Skeletal muscle satellite cell (primary cell): ENCODE measurements around the gene TPPP2.
"Not testable (repeated sequence)": the region's sequence is repeated elsewhere in the genome, so short reads cannot be mapped to it uniquely, and the experiment has no call there.

Experiments used
- H3K27me3 ChIP-seq: 2 replicates; pipeline ENCODE4 v1.7.0; 2013; ENCODE audit warnings: low read length; ENCODE audit not compliant: control insufficient read depth, insufficient read depth
- H3K36me3 ChIP-seq: 2 replicates; pipeline ENCODE4 v1.7.0; 2013; ENCODE audit warnings: mild to moderate bottlenecking, control low read depth, low read length; ENCODE audit not compliant: insufficient read depth
- H3K4me1 ChIP-seq: 2 replicates; pipeline ENCODE4 v1.7.0; 2013; ENCODE audit warnings: low read length; ENCODE audit not compliant: control insufficient read depth, insufficient read depth
- H3K4me2 ChIP-seq: 2 replicates; pipeline ENCODE4 v1.7.0; 2013; ENCODE audit warnings: mild to moderate bottlenecking, low read length
- H3K4me3 ChIP-seq: 2 replicates; pipeline ENCODE4 v1.7.0; 2013; ENCODE audit warnings: low read length
- H3K9ac ChIP-seq: 2 replicates; pipeline ENCODE4 v1.7.0; 2013; ENCODE audit warnings: mild to moderate bottlenecking, low read depth, low read length, moderate library complexity
- H3K9me3 ChIP-seq: replicated peaks from 2 replicates; pipeline ENCODE4 v1.7.0; 2013; ENCODE audit warnings: mild to moderate bottlenecking, control low read depth, low read length

TPPP2 gene

GRCh38 chr14:21040941-21041340 lies 10.9 kb downstream of the TPPP2 start:
- H3K9me3 ChIP-seq, H3K9ac ChIP-seq, H3K36me3 ChIP-seq, H3K4me2 ChIP-seq, H3K4me3 ChIP-seq: not testable (repeated sequence)
- Histone ChIP-seq H3K27me3 (peaks cover 42% of the 10 kb centered on the region), H3K4me1 (peaks cover 40% of the 10 kb centered on the region)

- peaks cover 40% of the 10 kb centered on the region for H3K4me1 ChIP-seq
- peak within 1 kb of the TSS; percentile 21 for H3K4me2 ChIP-seq
- no peak within 1 kb of the TSS for H3K4me3 ChIP-seq
- no peak within 1 kb of the TSS for H3K9ac ChIP-seq
- H3K9me3 ChIP-seq, result no peaks in the 10 kb centered on the region
- peaks cover 38% of the 10 kb centered on the region for H3K27me3 ChIP-seq
- H3K36me3 ChIP-seq, result no peaks in the 10 kb centered on the region
Observed at GRCh38 chr14:21041676-21042433, 11.8 kb downstream of the TPPP2 start, which contains the start of gene RNASE7. Gene RNASE7, plus strand, starts transcription at chr14:21042362. Its CDS starts 631 bp downstream, at chr14:21042993.

GRCh38 chr14:21042918-21043317 lies 12.9 kb downstream of the TPPP2 start:
- Histone ChIP-seq H3K4me2 (peak overlapping the region; percentile 21), H3K4me1 (peaks cover 40% of the 10 kb centered on the region), H3K4me3 (no peak overlapping the region), H3K36me3 (no peaks in the 10 kb centered on the region), H3K9me3 (no peaks in the 10 kb centered on the region), H3K9ac (no peak overlapping the region), H3K27me3 (peaks cover 38% of the 10 kb centered on the region)

GRCh38 chr14:21043387-21043973 lies 13.5 kb downstream of the TPPP2 start:
- H3K27me3 ChIP-seq, result peaks cover 32% of the 10 kb centered on the region
- no peaks in the 10 kb centered on the region for H3K36me3 ChIP-seq
- H3K9ac ChIP-seq, result no peak overlapping the region
- peaks cover 40% of the 10 kb centered on the region for H3K4me1 ChIP-seq
- no peaks in the 10 kb centered on the region for H3K9me3 ChIP-seq
- H3K4me3 ChIP-seq, result no peak overlapping the region
- peak overlapping the region; percentile 21 for H3K4me2 ChIP-seq

- no peak overlapping the region for H3K9ac ChIP-seq
- no peak overlapping the region for H3K4me2 ChIP-seq
- peaks cover 38% of the 10 kb centered on the region for H3K4me1 ChIP-seq
- no peaks in the 10 kb centered on the region for H3K9me3 ChIP-seq
- H3K27me3 ChIP-seq, result peaks cover 29% of the 10 kb centered on the region
- no peaks in the 10 kb centered on the region for H3K36me3 ChIP-seq
- no peak overlapping the region for H3K4me3 ChIP-seq
Observed at GRCh38 chr14:21043974-21044618, 14.1 kb downstream of the TPPP2 start.

- H3K27me3 ChIP-seq, result peaks cover 35% of the 10 kb centered on the region
- H3K4me2 ChIP-seq, result no peak overlapping the region
- H3K9me3 ChIP-seq, result no peaks in the 10 kb centered on the region
- H3K4me3 ChIP-seq, result no peak overlapping the region
- H3K4me1 ChIP-seq, result peaks cover 19% of the 10 kb centered on the region
- no peak overlapping the region for H3K9ac ChIP-seq
- H3K36me3 ChIP-seq, result no peaks in the 10 kb centered on the region
Observed at GRCh38 chr14:21047378-21047781, 17.4 kb downstream of the TPPP2 start.

- Histone ChIP-seq H3K4me2 (no peak overlapping the region), H3K9me3 (no peaks in the 10 kb centered on the region), H3K27me3 (peaks cover 24% of the 10 kb centered on the region), H3K4me1 (peaks cover 6% of the 10 kb centered on the region), H3K36me3 (no peaks in the 10 kb centered on the region), H3K4me3 (no peak overlapping the region), H3K9ac (no peak overlapping the region)
Observed at GRCh38 chr14:21048638-21049037, 18.6 kb downstream of the TPPP2 start.

- H3K9me3 ChIP-seq, result no peaks in the 10 kb centered on the region
- H3K27me3 ChIP-seq, result peaks cover 20% of the 10 kb centered on the region
- no peaks in the 10 kb centered on the region for H3K36me3 ChIP-seq
- no peak overlapping the region for H3K9ac ChIP-seq
- H3K4me1 ChIP-seq, result peaks cover 4% of the 10 kb centered on the region
- H3K4me2 ChIP-seq, result peak overlapping the region; percentile 64
- H3K4me3 ChIP-seq, result no peak overlapping the region
Observed at GRCh38 chr14:21049271-21049673, 19.3 kb downstream of the TPPP2 start.

GRCh38 chr14:21050597-21050996 lies 20.6 kb downstream of the TPPP2 start:
- Histone ChIP-seq H3K4me2 (no peak overlapping the region), H3K9me3 (no peaks in the 10 kb centered on the region), H3K36me3 (no peaks in the 10 kb centered on the region), H3K4me1 (peaks cover 4% of the 10 kb centered on the region), H3K4me3 (no peak overlapping the region), H3K9ac (no peak overlapping the region), H3K27me3 (peaks cover 7% of the 10 kb centered on the region)

- Histone ChIP-seq H3K4me2 (no peak overlapping the region), H3K9ac (no peak overlapping the region), H3K9me3 (no peaks in the 10 kb centered on the region), H3K4me1 (peaks cover 4% of the 10 kb centered on the region), H3K27me3 (peaks cover 6% of the 10 kb centered on the region), H3K36me3 (no peaks in the 10 kb centered on the region), H3K4me3 (no peak overlapping the region)
Observed at GRCh38 chr14:21053184-21054122, 23.4 kb downstream of the TPPP2 start.
